Loucy (cell line): Measurements from ENCODE around the gene MGAT5.

Experiments
- H2AFZ ChIP-seq: fragments of 200-600 bp; sonication (generic); 2 replicates; pipeline ENCODE4 v1.6.0; 2016; ENCODE audit warnings: antibody characterized with exemption, mild to moderate bottlenecking, low read length, moderate library complexity
- H3F3A ChIP-seq: fragments of 200-600 bp; 2 replicates; pipeline ENCODE4 v1.6.0; 2016; ENCODE audit warnings: antibody characterized with exemption, low read depth, mild to moderate bottlenecking
- H3K27me3 ChIP-seq: fragments of 200-600 bp; sonication (generic); 2 replicates; pipeline ENCODE4 v1.6.1; 2014; ENCODE audit warnings: low read length, mild to moderate bottlenecking; ENCODE audit not compliant: insufficient read depth, poor library complexity, severe bottlenecking
- H3K36me3 ChIP-seq: fragments of 200-600 bp; sonication (generic); 2 replicates; pipeline ENCODE4 v1.6.1; 2016; ENCODE audit warnings: low read length; ENCODE audit not compliant: insufficient read depth
- H3K4me1 ChIP-seq: fragments of 200-600 bp; sonication (generic); 2 replicates; pipeline ENCODE4 v1.5.1; 2014; ENCODE audit warnings: low read length, mild to moderate bottlenecking; ENCODE audit not compliant: insufficient read depth, poor library complexity, severe bottlenecking
- H3K4me2 ChIP-seq: fragments of 200-600 bp; sonication (generic); 2 replicates; pipeline ENCODE4 v1.6.0; 2014; ENCODE audit warnings: antibody characterized with exemption, low read length, low read depth, mild to moderate bottlenecking; ENCODE audit not compliant: poor library complexity, severe bottlenecking
- H3K4me3 ChIP-seq: fragments of 200-600 bp; sonication (generic); 2 replicates; pipeline ENCODE4 v1.5.1; 2014; ENCODE audit warnings: low read length, mild to moderate bottlenecking, mixed read lengths; ENCODE audit not compliant: poor library complexity, severe bottlenecking
- H3K79me2 ChIP-seq: fragments of 200-600 bp; sonication (generic); 2 replicates; pipeline ENCODE4 v1.6.1; 2014; ENCODE audit warnings: low read length; ENCODE audit not compliant: insufficient read depth
- H3K9ac ChIP-seq: fragments of 200-600 bp; sonication (generic); 2 replicates; pipeline ENCODE4 v1.6.0; 2014; ENCODE audit warnings: mild to moderate bottlenecking, low read depth, low read length, moderate library complexity; ENCODE audit not compliant: poor library complexity, severe bottlenecking
- H3K9me2 ChIP-seq: fragments of 200-600 bp; sonication (generic); replicated peaks from 2 replicates; pipeline ENCODE4 v1.6.1; 2016; ENCODE audit warnings: low read depth, low read length, mixed read lengths
- H3K9me3 ChIP-seq: fragments of 200-600 bp; sonication (generic); 2 replicates; pipeline ENCODE4 v1.6.1; 2014; ENCODE audit warnings: mild to moderate bottlenecking, antibody characterized with exemption, low read length, low read depth; ENCODE audit not compliant: insufficient read depth
- H4K20me1 ChIP-seq: fragments of 200-600 bp; sonication (generic); 2 replicates; pipeline ENCODE4 v1.6.0; 2014; ENCODE audit warnings: antibody characterized with exemption, low read length, mild to moderate bottlenecking; ENCODE audit not compliant: insufficient read depth, poor library complexity, severe bottlenecking
- EZH2phosphoT487 ChIP-seq: fragments of 200-600 bp; IDR thresholded peaks from 2 replicates; pipeline ENCODE4 v1.6.1; 2018; ENCODE audit warnings: antibody characterized with exemption, mild to moderate bottlenecking, moderate library complexity, borderline replicate concordance
- TF ChIP-seq, protein P1 (sequence below): fragments of 200-600 bp; sonication (generic); conservative IDR thresholded peaks from 2 replicates; pipeline ENCODE4 v1.5.1; 2014; ENCODE audit warnings: mild to moderate bottlenecking, antibody characterized with exemption, low read length

The MGAT5 gene

DNA sequence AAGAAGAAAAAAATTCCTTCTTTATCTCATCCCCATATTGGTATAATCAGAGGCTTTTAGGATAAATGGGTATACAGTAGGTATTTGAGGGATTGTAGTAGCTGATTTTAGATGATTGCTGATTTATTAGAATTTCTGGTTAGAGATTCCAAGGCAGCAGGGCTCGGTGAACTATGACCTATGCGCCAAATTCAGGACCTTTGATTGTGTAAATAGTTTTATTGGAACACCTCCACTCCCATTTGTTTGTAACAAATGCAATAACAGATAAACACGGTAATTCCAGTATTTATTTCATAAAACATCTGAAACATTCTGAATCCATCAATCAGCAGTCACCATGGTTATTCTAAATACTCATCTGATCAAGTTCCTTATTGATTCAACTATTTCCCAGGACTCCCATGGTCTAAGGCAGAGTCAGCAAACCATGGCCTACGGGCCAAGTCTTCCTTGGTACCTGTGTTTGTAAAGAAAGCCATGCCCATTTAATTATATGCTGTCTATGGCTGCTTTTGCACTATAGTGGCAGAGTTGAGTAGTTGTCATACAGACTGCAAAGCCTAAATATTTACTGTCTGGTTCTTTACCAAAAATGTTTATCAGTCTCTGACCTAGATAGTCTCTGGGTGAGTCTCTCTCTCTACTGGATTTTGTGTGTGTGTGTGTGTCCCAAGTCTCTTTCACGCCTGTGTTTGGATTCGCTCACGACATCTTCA, 4.3 kb downstream of the MGAT5 start:
- H3K4me3 ChIP-seq: peak overlapping the region; percentile 55
- no peak for TF ChIP-seq EZH2phosphoT487
- H2AFZ ChIP-seq: no peak overlapping the region
- H3K9me2 ChIP-seq: no peaks in the 10 kb centered on the region
- H3K36me3 ChIP-seq: peaks cover 11% of the 10 kb centered on the region; the same call in 1 of the 2 replicates
- H3F3A ChIP-seq: no peaks in the 10 kb centered on the region
- H3K9me3 ChIP-seq: no peaks in the 10 kb centered on the region
- no peaks in the 10 kb centered on the region for H3K27me3 ChIP-seq
- peak overlapping the region; percentile 74 for H3K4me2 ChIP-seq
- H3K9ac ChIP-seq: peak overlapping the region; percentile 14
- H3K4me1 ChIP-seq: peaks cover 91% of the 10 kb centered on the region
- H3K79me2 ChIP-seq: peaks cover 82% of the 10 kb centered on the region
- no peaks in the 10 kb centered on the region for H4K20me1 ChIP-seq

GRCh38 chr2:134258684-134259388, 5.0 kb downstream of the MGAT5 start:
- H3K4me2 ChIP-seq: peak overlapping the region; percentile 74
- H4K20me1 ChIP-seq: no peaks in the 10 kb centered on the region
- no peak for TF ChIP-seq EZH2phosphoT487
- TF ChIP-seq, protein P1, sequence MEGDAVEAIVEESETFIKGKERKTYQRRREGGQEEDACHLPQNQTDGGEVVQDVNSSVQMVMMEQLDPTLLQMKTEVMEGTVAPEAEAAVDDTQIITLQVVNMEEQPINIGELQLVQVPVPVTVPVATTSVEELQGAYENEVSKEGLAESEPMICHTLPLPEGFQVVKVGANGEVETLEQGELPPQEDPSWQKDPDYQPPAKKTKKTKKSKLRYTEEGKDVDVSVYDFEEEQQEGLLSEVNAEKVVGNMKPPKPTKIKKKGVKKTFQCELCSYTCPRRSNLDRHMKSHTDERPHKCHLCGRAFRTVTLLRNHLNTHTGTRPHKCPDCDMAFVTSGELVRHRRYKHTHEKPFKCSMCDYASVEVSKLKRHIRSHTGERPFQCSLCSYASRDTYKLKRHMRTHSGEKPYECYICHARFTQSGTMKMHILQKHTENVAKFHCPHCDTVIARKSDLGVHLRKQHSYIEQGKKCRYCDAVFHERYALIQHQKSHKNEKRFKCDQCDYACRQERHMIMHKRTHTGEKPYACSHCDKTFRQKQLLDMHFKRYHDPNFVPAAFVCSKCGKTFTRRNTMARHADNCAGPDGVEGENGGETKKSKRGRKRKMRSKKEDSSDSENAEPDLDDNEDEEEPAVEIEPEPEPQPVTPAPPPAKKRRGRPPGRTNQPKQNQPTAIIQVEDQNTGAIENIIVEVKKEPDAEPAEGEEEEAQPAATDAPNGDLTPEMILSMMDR: peak; percentile 34
- no peaks in the 10 kb centered on the region for H3K9me3 ChIP-seq
- H3K79me2 ChIP-seq: peaks cover 81% of the 10 kb centered on the region
- no peaks in the 10 kb centered on the region for H3F3A ChIP-seq
- peaks cover 91% of the 10 kb centered on the region for H3K4me1 ChIP-seq
- peak overlapping the region; percentile 55 for H3K4me3 ChIP-seq
- H3K9me2 ChIP-seq: no peaks in the 10 kb centered on the region
- H3K36me3 ChIP-seq: peaks cover 11% of the 10 kb centered on the region; the same call in 1 of the 2 replicates
- no peak overlapping the region for H2AFZ ChIP-seq
- H3K27me3 ChIP-seq: no peaks in the 10 kb centered on the region
- peak overlapping the region; percentile 34 for H3K9ac ChIP-seq

DNA sequence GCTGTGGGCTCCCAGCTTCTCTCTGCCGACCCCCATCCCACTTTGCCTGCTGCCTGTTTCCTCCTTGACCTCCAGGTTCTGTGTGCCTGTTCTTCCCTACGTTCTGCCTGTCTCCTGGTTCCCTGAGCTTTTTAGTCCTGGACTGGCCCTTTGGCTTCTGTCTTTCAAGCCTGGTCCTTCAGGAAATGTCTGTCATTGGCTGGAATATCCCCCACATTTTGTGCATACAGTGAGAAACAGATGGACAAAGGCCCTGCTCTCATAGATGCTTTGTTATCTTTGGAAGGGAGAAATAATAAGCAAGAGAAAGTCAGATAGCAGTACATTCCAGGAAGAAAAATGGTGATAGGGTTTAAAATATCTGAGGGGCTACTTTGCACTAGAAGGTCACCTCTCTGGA, 5.7 kb downstream of the MGAT5 start:
- Histone ChIP-seq H3K4me3 (no peak overlapping the region), H3K36me3 (peaks cover 4% of the 10 kb centered on the region; the same call in 1 of the 2 replicates), H2AFZ (no peak overlapping the region), H3K4me2 (peak overlapping the region; percentile 74), H3K9ac (peak overlapping the region; percentile 34), H3F3A (no peaks in the 10 kb centered on the region), H3K4me1 (peaks cover 85% of the 10 kb centered on the region), H3K79me2 (peaks cover 80% of the 10 kb centered on the region), H3K27me3 (no peaks in the 10 kb centered on the region), H3K9me2 (no peaks in the 10 kb centered on the region), H3K9me3 (no peaks in the 10 kb centered on the region), H4K20me1 (no peaks in the 10 kb centered on the region)
- TF ChIP-seq, protein P1: no peak
- TF ChIP-seq EZH2phosphoT487: no peak
